GM12892 (cell line): ENCODE data around the gene ATG16L2. TPM values are rescaled to one million over a fixed set of nuclear protein-coding genes. Genes with fewer than 3 reads are reported as not detected.
A peak's percentile ranks its signal among the peaks of the same experiment; 100 is the strongest.

Experiments
- DNase-seq: peaks from one replicate; pipeline ENCODE4 v3.0.0; 2011; ENCODE audit not compliant: insufficient read length
- FAIRE-seq: peaks from 2 replicates; lab custom pipeline; 2011; peaks lifted over from hg19 to GRCh38; lab: Jason Lieb, UNC
- POLR2A ChIP-seq: IDR thresholded peaks from 2 replicates; pipeline ENCODE4 v1.6.1; 2011; ENCODE audit warnings: low read depth, low read length, control low read depth
- POLR2AphosphoS5 ChIP-seq: IDR thresholded peaks from 2 replicates; pipeline ENCODE4 v1.6.1; 2011; ENCODE audit warnings: low read depth, low read length, control low read depth
- TAF1 ChIP-seq: IDR thresholded peaks from 2 replicates; pipeline ENCODE4 v1.6.1; 2011; ENCODE audit warnings: low read depth, mild to moderate bottlenecking, control low read depth, low read length, borderline replicate concordance
- polyA plus RNA-seq: library from polyadenylated mRNA; unstranded; fragments of >200 nt; gene quantifications from one replicate; pipeline ENCODE4 v1.2.1, GENCODE V29; 2012; ENCODE audit warnings: missing spikeins, inconsistent platforms; ENCODE audit not compliant: missing spikeins

The ATG16L2 gene, protein sequence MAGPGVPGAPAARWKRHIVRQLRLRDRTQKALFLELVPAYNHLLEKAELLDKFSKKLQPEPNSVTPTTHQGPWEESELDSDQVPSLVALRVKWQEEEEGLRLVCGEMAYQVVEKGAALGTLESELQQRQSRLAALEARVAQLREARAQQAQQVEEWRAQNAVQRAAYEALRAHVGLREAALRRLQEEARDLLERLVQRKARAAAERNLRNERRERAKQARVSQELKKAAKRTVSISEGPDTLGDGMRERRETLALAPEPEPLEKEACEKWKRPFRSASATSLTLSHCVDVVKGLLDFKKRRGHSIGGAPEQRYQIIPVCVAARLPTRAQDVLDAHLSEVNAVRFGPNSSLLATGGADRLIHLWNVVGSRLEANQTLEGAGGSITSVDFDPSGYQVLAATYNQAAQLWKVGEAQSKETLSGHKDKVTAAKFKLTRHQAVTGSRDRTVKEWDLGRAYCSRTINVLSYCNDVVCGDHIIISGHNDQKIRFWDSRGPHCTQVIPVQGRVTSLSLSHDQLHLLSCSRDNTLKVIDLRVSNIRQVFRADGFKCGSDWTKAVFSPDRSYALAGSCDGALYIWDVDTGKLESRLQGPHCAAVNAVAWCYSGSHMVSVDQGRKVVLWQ
- 59.2 TPM for polyA plus RNA-seq

GRCh38 chr11:72814286-72815109 is at the start of gene ATG16L2:
ATG16L2 (plus strand) TSS chr11:72814411; CDS start chr11:72814446, 35 bp downstream.
- DNase-seq (peak; percentile 91), FAIRE-seq (no peak)
- TF ChIP-seq POLR2A, result peak; percentile 56; the same call in 1 of the 2 replicates
- 0 out of 2 replicates have a peak, but pooled peaks have one; percentile 18 for TF ChIP-seq TAF1
- no peak; the same call in 1 of the 2 replicates for TF ChIP-seq POLR2AphosphoS5

DNA sequence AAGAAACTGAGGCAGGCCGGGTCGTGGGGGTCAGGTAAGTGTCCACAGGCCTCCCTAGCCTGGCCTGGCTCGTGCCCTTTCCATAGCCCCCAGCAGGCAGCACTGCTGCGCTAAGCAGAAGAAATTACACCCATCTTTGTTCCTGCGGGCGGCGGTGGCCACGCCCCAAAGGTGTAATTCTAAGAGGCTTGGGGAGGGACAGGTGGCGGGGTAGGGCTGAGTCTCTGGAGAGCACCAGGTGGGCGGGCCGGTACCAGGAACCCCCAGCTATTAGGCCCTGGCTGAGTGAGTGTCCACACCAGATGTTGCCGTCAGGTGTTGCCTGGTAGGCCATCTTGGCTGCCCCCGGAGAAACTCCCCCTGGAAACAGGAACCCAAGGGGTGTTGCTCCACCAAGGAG is 49.7 kb upstream of the ATG16L2 start:
- TF ChIP-seq POLR2A (no peak), TAF1 (no peak), POLR2AphosphoS5 (no peak)
- DNase-seq (no peak), FAIRE-seq (no peak)

DNA sequence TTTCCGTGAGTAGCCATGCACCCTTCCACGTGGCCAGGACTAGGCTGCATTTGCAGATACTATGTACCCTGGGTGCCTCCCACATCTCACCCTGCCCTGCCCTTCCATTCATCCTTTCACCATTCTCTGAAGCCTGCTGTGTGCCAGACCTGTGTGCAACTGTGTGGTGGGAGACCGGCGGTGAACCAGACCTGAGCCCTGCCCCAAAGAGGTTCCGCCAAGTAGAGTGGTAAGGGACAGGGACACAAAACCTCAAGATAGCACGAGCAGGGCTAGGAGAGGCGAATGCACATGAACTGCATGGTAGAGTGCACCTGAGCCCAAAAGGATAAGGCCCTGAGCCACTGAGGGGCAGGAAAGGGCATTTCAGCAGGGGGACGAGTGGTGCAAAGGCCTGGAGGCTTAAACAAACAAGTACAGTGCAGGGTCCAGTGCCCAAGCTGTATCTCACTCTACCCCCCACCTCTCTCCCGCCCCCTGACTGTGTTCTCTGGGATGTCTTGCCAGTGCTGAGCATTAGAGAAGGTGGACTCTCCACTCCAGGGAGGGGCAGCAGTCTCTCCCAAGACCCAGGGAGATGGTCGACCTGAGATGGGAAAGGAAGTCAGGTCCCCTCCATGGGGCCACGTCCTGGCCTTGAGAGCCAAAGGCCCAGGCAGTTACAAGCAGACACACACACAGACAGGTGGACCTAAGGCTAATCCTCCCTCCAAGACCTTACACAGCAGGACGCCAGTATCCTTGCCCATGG is 47.9 kb upstream of the ATG16L2 start:
- no peak for DNase-seq
- FAIRE-seq, result peak; percentile 36
- TF ChIP-seq POLR2AphosphoS5, result no peak
- no peak for TF ChIP-seq TAF1
- no peak for TF ChIP-seq POLR2A

DNA sequence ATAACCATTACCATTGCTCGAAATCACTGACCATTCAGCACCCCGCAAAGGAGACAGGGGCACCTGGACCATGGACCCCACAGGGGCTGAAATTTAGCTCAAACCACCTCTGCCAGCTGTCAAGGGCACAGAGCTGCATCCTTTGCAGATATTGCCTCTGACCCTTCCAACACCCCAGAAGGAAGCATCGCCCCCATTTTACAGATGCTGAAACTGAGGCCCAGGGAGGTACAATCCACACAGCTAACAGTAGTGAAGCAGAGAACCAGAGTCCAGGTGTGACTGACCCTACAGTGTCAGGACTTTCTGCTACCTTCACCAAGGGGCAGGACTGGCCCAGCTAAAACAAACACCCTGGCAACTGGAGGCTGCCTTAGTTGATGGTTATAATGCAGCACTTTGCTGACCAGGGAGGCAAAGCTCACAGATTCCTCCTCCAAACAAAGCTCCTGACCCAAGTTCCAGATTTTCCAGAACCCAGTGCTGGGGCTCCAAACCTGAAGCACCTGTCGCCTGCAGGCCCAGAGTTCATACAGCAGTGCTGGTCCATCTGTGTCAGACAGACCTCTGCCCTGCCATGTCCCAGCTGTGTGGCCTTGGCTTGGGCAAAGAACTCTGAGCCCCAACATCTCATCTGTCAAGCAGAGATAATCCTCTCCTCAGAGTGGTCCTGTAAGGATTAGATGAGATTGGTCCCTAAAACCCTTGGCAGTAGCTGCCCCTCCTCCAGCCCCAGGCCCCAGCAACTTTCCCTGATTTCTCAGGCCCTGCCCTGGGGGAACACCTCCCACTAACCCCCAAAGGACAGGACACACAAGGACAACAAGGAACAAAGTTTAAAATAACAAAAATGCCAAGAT is 46.8 kb upstream of the ATG16L2 start:
- no peak for FAIRE-seq
- no peak for DNase-seq
- TF ChIP-seq POLR2AphosphoS5 (no peak), POLR2A (no peak), TAF1 (no peak)

DNA sequence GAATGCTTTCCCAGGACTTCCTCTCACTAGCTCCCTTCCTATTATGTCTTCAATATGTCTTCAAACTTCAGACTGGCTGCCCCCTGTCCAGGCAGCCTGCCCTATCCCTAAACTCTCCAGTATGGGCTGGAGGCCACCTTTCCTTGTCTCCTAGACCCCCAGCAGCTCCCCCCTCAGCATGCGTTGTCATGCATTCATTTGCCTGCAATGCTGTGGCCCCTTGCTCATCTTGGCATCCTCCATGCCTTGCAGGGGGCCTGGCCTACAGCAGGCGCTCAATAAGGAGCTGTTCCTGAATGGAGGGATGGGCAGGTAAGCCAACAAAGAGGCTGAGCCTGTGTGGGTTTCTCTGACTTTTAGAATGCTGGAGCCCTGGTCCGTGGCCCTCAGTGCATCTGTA is 45.6 kb upstream of the ATG16L2 start:
- DNase-seq (no peak), FAIRE-seq (no peak)
- no peak for TF ChIP-seq TAF1
- TF ChIP-seq POLR2AphosphoS5, result no peak
- no peak for TF ChIP-seq POLR2A

GRCh38 chr11:72769680-72770079 is 44.5 kb upstream of the ATG16L2 start:
- DNase-seq (no peak), FAIRE-seq (no peak)
- TF ChIP-seq POLR2A (no peak), POLR2AphosphoS5 (no peak), TAF1 (no peak)

- FAIRE-seq, result no peak
- TF ChIP-seq POLR2AphosphoS5 (no peak), POLR2A (no peak), TAF1 (no peak)
- no peak for DNase-seq
Measured at GRCh38 chr11:72770799-72771198, 43.4 kb upstream of the ATG16L2 start.

DNA sequence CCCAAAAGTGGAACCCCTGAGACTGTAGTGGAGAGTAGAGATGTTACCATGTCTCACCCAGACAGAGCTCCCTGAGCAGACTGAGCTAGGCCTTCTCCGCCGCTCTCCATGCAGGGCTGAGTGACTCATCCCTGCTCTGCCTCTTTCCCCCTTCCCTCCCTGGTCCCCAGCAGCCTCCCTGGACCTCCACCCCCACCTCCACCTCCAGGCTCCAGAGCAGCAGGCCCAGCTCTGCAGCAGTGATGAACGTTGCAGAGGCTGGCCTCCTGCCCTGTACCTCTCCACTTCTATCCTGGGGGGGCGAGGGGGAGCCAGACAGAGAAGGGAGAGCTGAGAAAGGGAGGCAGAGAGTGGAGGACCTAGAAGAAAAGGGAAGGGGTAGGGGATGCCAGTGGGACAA is 42.7 kb upstream of the ATG16L2 start:
- FAIRE-seq (no peak), DNase-seq (no peak)
- no peak for TF ChIP-seq TAF1
- TF ChIP-seq POLR2A, result no peak
- no peak for TF ChIP-seq POLR2AphosphoS5

- TF ChIP-seq TAF1 (no peak), POLR2A (no peak), POLR2AphosphoS5 (no peak)
- FAIRE-seq (no peak), DNase-seq (no peak)
Measured at GRCh38 chr11:72772059-72772458, 42.2 kb upstream of the ATG16L2 start.

GRCh38 chr11:72773291-72773690 is 40.9 kb upstream of the ATG16L2 start:
- FAIRE-seq (no peak), DNase-seq (no peak)
- no peak for TF ChIP-seq POLR2AphosphoS5
- TF ChIP-seq POLR2A, result no peak
- TF ChIP-seq TAF1, result no peak
